Activated CD8-positive, alpha-beta memory T cell treated with anti-CD3 and anti-CD28 coated beads for 48 hours (primary cell): ENCODE measurements around the gene PARD6G.

ENCODE experiments used
- DNase-seq, 3 experiments: peaks; one replicate each; pipeline ENCODE4 v3.0.0-alpha.2; 2020; ENCODE audit warnings: low read depth in 2 of 3, low spot score in 2 of 3

Gene PARD6G

DNA sequence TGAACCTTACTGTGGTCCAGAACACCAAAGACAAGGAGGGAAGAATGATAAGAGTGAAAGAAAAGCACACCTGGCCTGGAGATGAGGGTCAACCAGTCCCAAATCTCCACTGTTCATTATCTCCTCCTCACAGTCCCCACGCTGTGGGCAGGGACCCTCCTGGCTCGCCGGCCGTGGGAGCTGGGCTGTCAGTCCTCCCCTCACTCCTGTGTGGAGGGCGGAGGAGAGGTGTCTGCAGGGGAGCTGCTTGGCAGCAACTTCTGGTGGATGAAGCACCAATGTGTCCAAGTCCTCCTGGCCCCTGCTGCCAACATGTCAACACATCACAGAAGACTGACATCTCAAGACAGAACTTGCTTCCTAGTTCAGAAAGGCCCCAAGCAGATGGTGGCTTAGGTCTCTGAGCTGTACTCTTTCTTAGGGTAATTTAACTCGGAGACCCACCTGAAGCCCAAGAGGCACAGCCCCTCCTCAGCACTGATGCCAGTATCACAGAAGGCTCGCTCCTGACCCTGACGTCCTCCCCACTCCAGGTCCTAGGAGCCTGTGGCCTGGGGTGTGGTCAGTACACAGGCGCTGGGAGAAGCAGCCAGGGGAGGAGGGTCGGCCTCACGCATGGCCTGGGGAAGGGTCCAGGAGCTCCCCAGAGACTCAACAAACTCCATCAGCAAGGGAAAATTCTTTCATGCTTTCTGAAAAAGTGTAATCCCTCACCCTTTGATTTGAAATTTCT, 54.5 kb downstream of the PARD6G start:
- DNase-seq, result no peak

GRCh38 chr18:80191907-80192652, 55.2 kb downstream of the PARD6G start:
- DNase-seq, result no peak

- no peak for DNase-seq
Observed at GRCh38 chr18:80191264-80191663, 56.0 kb downstream of the PARD6G start.

DNA sequence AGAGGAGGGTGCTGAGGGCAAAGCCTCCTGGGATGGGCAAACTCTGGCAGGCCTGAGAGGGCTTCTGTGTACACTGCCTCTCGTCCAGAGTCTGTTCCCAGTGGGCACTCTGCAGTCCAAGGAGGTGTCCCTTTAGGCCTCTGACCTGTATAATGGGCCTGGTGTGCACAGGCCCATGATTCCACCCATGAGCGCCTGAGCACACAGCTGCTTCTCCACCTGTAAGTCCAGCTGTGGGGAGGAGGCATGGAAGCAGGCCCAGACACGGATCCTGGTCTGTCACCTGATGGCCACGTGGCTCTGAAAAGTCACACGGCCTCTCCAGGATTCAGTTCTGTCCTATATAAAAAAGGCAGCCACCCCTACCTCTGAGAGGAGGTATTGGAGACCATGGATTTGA, 57.0 kb downstream of the PARD6G start:
- no peak for DNase-seq

DNA sequence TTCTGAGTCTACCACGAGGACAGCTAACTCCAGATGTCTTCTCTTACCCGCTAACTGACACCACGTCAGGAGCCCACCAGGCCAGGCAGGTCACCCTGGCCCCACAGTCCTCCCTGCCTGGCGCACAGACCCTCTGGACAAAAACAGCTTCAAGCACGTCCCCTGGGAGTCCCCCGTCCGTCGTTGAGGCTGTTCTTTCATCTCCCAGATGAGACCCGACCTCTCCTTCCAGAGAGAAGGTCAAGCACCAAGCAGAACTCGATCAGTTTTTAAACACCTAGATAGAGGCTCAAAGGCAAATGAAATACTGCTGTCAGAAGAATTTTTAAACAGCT, 57.8 kb downstream of the PARD6G start:
- no peak for DNase-seq

- DNase-seq, result no peak
Observed at GRCh38 chr18:80188643-80189530, 58.4 kb downstream of the PARD6G start.

DNA sequence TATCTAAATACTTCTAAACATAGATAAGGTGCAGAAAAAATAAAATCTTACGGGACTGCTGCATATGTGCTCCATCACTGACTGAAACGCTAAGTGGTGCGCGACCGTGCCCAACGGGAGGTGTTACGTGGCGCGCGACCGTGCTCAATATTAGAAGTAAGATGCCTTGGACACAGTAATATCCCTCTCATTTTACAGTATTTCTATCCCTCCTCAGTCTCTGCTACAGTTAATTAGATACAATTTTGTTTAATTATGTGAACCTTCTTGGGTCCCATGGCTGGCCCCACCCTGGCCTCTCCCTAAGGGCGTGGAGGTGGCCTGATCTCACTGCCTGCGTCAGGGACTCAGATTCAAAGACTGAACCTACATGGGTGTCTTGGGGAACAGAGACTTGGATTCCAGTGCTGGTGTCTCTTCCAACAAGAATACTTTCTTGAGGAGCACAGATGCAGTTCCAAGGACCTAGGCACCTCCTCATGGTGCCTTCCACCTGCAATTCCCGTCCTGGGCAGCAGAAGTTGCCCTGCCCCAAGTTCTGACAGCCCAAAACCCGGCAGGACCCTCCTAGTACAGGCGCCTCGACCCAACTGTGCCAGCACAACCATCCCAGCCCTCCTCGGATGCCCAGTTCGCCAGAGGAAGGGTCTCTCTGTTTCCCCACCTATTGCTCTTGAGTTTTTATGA, 59.2 kb downstream of the PARD6G start:
- DNase-seq, result no peak

GRCh38 chr18:80185545-80185944, 61.8 kb downstream of the PARD6G start:
- no peak for DNase-seq

GRCh38 chr18:80184243-80184772, 63.0 kb downstream of the PARD6G start:
- no peak for DNase-seq

GRCh38 chr18:80183273-80184050, 63.9 kb downstream of the PARD6G start:
- no peak for DNase-seq

DNA sequence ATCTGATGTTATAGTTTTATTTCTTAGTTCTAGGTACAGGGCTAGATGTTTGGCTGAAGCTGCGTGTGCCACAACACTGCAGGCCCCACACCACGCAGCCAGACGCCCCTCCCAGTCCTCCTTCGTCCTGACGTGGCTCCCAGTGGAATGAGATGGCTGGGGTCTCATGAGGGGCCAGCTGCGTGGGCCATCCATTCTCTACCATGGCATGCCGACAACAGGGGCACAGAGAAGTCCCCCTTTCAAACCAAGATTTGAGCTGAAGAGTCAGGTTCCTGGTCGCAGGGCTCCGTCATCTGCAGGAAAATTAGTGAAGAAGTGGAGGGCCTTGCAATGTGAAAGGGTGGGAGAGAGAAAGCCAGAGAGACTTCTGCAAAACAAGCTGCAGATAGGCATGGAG, 64.5 kb downstream of the PARD6G start:
- no peak for DNase-seq

- no peak for DNase-seq
Observed at GRCh38 chr18:80181642-80182461, 65.5 kb downstream of the PARD6G start.

GRCh38 chr18:80180778-80181564, 66.3 kb downstream of the PARD6G start:
- DNase-seq, result no peak

DNA sequence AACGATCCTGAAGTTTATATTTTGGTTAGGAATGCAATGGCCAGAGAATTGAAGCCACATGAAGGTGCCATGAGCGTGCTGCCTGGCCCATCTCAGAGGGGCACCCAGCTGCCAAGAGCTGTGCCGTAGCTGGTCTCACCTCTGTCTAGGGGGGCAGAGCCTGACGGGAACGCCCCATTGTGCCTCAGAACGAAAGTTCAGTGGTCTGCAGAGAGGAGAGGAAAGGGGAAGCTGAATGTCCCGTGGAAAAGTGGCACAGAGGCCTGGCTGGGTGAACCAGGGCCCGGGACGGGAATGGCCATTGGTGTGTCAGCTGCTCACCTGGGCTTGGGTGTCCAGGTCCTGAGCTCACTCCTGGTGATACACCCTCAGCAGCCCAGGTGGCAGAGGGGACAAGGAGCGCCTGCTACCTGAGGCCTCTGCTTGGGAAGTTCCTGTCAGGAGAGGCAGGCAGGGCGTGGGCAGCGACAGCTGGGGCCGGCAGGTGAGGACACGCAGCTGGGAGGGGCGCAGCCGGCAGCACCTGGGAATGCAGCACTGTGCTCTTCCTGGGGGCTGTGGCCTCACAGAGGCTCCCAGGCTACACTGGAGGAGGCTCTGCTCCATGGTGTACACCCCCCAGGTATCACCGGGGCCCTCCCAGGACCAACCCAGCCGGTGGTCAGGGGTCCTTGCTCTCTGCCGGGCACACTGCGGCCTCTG, 67.3 kb downstream of the PARD6G start:
- no peak for DNase-seq

- DNase-seq, result no peak
Observed at GRCh38 chr18:80178935-80179818, 68.1 kb downstream of the PARD6G start.

DNA sequence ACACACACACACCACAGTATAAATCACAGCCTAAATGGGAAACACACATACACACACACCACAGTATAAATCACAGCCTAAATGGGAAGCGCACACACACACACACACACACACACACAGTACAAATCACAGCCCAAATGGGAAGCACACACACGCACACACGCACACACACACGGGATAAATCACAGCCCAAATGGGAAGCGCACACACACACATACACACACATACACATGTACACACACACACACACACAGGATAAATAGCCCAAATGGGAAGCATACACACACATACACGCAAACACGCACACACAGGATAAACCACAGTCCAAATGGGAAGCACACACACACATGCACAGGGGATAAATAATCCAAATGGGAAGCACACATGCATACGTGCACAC, 70.2 kb downstream of the PARD6G start:
- DNase-seq, result no peak
